HCT116 (cell line): ENCODE measurements around the gene TOR4A. TPM values are rescaled to one million over a fixed set of nuclear protein-coding genes. Genes with fewer than 3 reads are reported as not detected.
A peak's percentile ranks its signal among the peaks of the same experiment; 100 is the strongest.

ENCODE experiments used
- ATAC-seq: fragments of 200-7000 bp; cut with Tn5 transposase; 2 replicates; pipeline ENCODE4 v1.9.1; 2020; ENCODE audit warnings: mild to moderate bottlenecking, moderate library complexity
- BruUV-seq: library from RNA; stranded (reverse); fragments of 400-500 nt; replicated peaks from 2 replicates; lab custom pipeline; 2021; lab: Mats Ljungman, UMichigan
- CTCF ChIA-PET: fragments of 300-600 bp; sonication (Branson Sonifier 250); formaldehyde crosslinking; loops from one replicate; lab custom pipeline; 2021; ENCODE audit warnings: antibody characterized with exemption; lab: Charles Lee
- POLR2A ChIA-PET: fragments of 300-600, 350-600 bp; sonication (Branson Sonifier 250); formaldehyde crosslinking; loops from one replicate; lab custom pipeline; 2021; ENCODE audit warnings: antibody characterized with exemption; lab: Charles Lee
- RAD21 ChIA-PET, 2 experiments: fragments of 300-600 bp; sonication (Branson Sonifier 250); formaldehyde crosslinking; loops; one replicate each; lab custom pipeline; 2023; ENCODE audit warnings: low total read pairs in 2 of 2; ENCODE audit not compliant: uncharacterized antibody in 2 of 2, unreplicated experiment in 2 of 2, low non-redundant PET in 1 of 2; lab: Charles Lee
- DNase-seq: peaks from one replicate; pipeline ENCODE4 v3.0.0-alpha.2; 2010; ENCODE audit warnings: low read depth, low spot score
- H2AFZ ChIP-seq: fragments of 200-600 bp; shearing (Covaris generic), sonication (generic); 2 replicates; pipeline ENCODE4 v1.6.1; 2017; ENCODE audit warnings: low read depth, mixed run types, mixed read lengths, antibody characterized with exemption, low read length; ENCODE audit not compliant: poor library complexity, severe bottlenecking
- H3K27ac ChIP-seq: 2 replicates; pipeline ENCODE4 v1.5.1; 2012; ENCODE audit warnings: low read depth, low read length
- H3K27me3 ChIP-seq: fragments of 200-600 bp; sonication (generic); 2 replicates; pipeline ENCODE4 v1.6.1; 2016; ENCODE audit warnings: mixed run types, low read length, mixed read lengths; ENCODE audit not compliant: insufficient read depth
- H3K36me3 ChIP-seq, 2 experiments: fragments of 200-500 bp in 1 of 2; fragments of 200-600 bp in 1 of 2; sonication (Bioruptor generic) in 1 of 2; sonication (generic) in 1 of 2; 2 replicates each; pipeline versions ENCODE4 v1.5.1 to v1.6.1; 2014 to 2016; ENCODE audit warnings: low read length in 2 of 2, inconsistent platforms in 1 of 2, mixed read lengths in 1 of 2, mixed run types in 1 of 2; ENCODE audit not compliant: insufficient read depth in 2 of 2, control insufficient read depth in 1 of 2
- H3K4me1 ChIP-seq, 2 experiments: fragments of 200-600 bp in 1 of 2; sonication (generic) in 1 of 2; 2 replicates each; pipeline versions ENCODE4 v1.5.1 to v1.6.1; 2012 to 2017; ENCODE audit warnings: low read length in 2 of 2, inconsistent platforms in 1 of 2, mild to moderate bottlenecking in 1 of 2, mixed read lengths in 1 of 2, mixed run types in 1 of 2, moderate library complexity in 1 of 2; ENCODE audit not compliant: insufficient read depth in 2 of 2, control insufficient read depth in 1 of 2
- H3K4me2 ChIP-seq: fragments of 200-600 bp; sonication (generic); 2 replicates; pipeline ENCODE4 v1.6.1; 2017; ENCODE audit warnings: mixed run types, low read length, mixed read lengths
- H3K4me3 ChIP-seq, 2 experiments: fragments of 200-600 bp in 1 of 2; sonication (generic) in 1 of 2; replicated peaks in 1 of 2; 2 replicates each; pipeline ENCODE4 v1.5.1; 2011 to 2016; ENCODE audit warnings: low read length in 2 of 2, control low read depth in 1 of 2, low read depth in 1 of 2, mild to moderate bottlenecking in 1 of 2, mixed read lengths in 1 of 2, mixed run types in 1 of 2
- H3K79me2 ChIP-seq: fragments of 200-600 bp; sonication (generic); 2 replicates; pipeline ENCODE4 v1.6.1; 2017; ENCODE audit warnings: mild to moderate bottlenecking, mixed run types, low read length, moderate library complexity, mixed read lengths; ENCODE audit not compliant: insufficient read depth
- H3K9ac ChIP-seq: fragments of 200-600 bp; sonication (generic); 2 replicates; pipeline ENCODE4 v1.6.1; 2016; ENCODE audit warnings: low read length, mixed read lengths
- H3K9me2 ChIP-seq: fragments of 200-600 bp; sonication (generic), shearing (Covaris generic); 2 replicates; pipeline ENCODE4 v1.6.1; 2017; ENCODE audit warnings: mixed run types, mild to moderate bottlenecking, moderate library complexity; ENCODE audit not compliant: insufficient read depth
- H3K9me3 ChIP-seq, 2 experiments: fragments of 200-500 bp in 1 of 2; fragments of 200-600 bp in 1 of 2; sonication (Bioruptor generic) in 1 of 2; sonication (generic) in 1 of 2; 2 replicates each; pipeline ENCODE4 v1.6.1; 2014 to 2017; ENCODE audit warnings: low read length in 2 of 2, mixed read lengths in 2 of 2, inconsistent platforms in 1 of 2, low read depth in 1 of 2, mild to moderate bottlenecking in 1 of 2, mixed run types in 1 of 2, moderate library complexity in 1 of 2; ENCODE audit not compliant: control insufficient read depth in 1 of 2, insufficient read depth in 1 of 2
- H4K20me1 ChIP-seq: fragments of 200-600 bp; sonication (generic), shearing (Covaris generic); 2 replicates; pipeline ENCODE4 v1.6.1; 2017; ENCODE audit warnings: mixed run types, mild to moderate bottlenecking, moderate library complexity; ENCODE audit not compliant: insufficient read depth
- CBX3 ChIP-seq: IDR thresholded peaks from 2 replicates; pipeline ENCODE4 v1.6.1; 2012; ENCODE audit warnings: low read depth
- CEBPB ChIP-seq: IDR thresholded peaks from 2 replicates; pipeline ENCODE4 v1.6.1; 2012; ENCODE audit warnings: low read depth
- CTCF ChIP-seq, 3 experiments: fragments of 200-600 bp in 1 of 3; sonication (generic) in 1 of 3; IDR thresholded peaks in 2 of 3; conservative IDR thresholded peaks in 1 of 3; 2 replicates each; pipeline ENCODE4 v1.5.1; 2012 to 2017; ENCODE audit warnings: low read depth in 2 of 3, low read length in 2 of 3, antibody characterized with exemption in 1 of 3, borderline replicate concordance in 1 of 3, control low read depth in 1 of 3, mild to moderate bottlenecking in 1 of 3, mixed read lengths in 1 of 3, mixed run types in 1 of 3, moderate library complexity in 1 of 3; ENCODE audit not compliant: insufficient read depth in 1 of 3
- JUND ChIP-seq: IDR thresholded peaks from 2 replicates; pipeline ENCODE4 v1.6.1; 2012
- POLR2A ChIP-seq: IDR thresholded peaks from 2 replicates; pipeline ENCODE4 v1.7.0; 2011; ENCODE audit warnings: borderline replicate concordance; ENCODE audit not compliant: insufficient read depth, insufficient read length; ENCODE audit errors: extremely low read depth
- REST ChIP-seq: IDR thresholded peaks from 2 replicates; pipeline ENCODE4 v1.6.1; 2012; ENCODE audit warnings: low read depth
- SIN3A ChIP-seq: IDR thresholded peaks from 2 replicates; pipeline ENCODE4 v1.6.1; 2012; ENCODE audit warnings: low read depth
- SP1 ChIP-seq: IDR thresholded peaks from 2 replicates; pipeline ENCODE4 v1.6.1; 2012; ENCODE audit warnings: low read depth
- SRF ChIP-seq: IDR thresholded peaks from 2 replicates; pipeline ENCODE4 v1.6.1; 2012; ENCODE audit warnings: low read depth
- ZFX ChIP-seq: fragments of 450-650 bp; IDR thresholded peaks from 2 replicates; pipeline ENCODE4 v1.6.1; 2017
- ZNF274 ChIP-seq: fragments of 200-500 bp; sonication (Bioruptor generic); IDR thresholded peaks from 2 replicates; pipeline ENCODE4 v1.6.1; 2014; ENCODE audit warnings: mild to moderate bottlenecking, low read depth, low read length, inconsistent platforms
- intact Hi-C: fragments of 100-400 bp; cut with micrococcal nuclease; formaldehyde crosslinking; loops from 2 replicates; pipeline ENCODE4 v1.10.0; 2022
- total RNA-seq: library from RNA; stranded (reverse); gene quantifications from one replicate; pipeline ENCODE4 v1.2.1, GENCODE V29; 2021; ENCODE audit not compliant: unreplicated experiment
- TF ChIP-seq, protein P1 (sequence below): IDR thresholded peaks from 2 replicates; pipeline ENCODE4 v1.6.1; 2011; ENCODE audit warnings: mild to moderate bottlenecking, low read length, moderate library complexity; ENCODE audit not compliant: insufficient replicate concordance; ENCODE audit errors: extremely low read depth

The TOR4A gene
- total RNA-seq, 1 experiment from 2014 or later = 34.0 TPM

DNA sequence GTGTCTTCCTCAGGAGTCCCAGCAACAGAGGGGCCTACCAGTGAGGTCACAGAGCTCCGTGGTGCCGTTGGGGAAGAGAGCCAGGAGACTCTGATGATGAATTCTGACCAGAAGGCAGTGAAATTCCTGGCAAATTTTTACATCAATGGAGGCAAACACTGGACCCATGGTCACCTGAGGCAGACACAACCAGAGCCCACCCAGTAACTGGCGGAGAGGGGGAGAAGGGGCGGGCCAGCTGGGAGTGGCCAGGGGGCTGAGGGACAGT is 26.4 kb upstream of the TOR4A start, which contains the start of gene STPG3 (continued):
- TF ChIP-seq REST = no peak
- TF ChIP-seq SP1 = no peak
- TF ChIP-seq CBX3 = no peak
- no peak for TF ChIP-seq SRF
- TF ChIP-seq CEBPB = no peak
- no peak for TF ChIP-seq POLR2A
- TF ChIP-seq SIN3A = no peak
- no peak for TF ChIP-seq ZFX

DNA sequence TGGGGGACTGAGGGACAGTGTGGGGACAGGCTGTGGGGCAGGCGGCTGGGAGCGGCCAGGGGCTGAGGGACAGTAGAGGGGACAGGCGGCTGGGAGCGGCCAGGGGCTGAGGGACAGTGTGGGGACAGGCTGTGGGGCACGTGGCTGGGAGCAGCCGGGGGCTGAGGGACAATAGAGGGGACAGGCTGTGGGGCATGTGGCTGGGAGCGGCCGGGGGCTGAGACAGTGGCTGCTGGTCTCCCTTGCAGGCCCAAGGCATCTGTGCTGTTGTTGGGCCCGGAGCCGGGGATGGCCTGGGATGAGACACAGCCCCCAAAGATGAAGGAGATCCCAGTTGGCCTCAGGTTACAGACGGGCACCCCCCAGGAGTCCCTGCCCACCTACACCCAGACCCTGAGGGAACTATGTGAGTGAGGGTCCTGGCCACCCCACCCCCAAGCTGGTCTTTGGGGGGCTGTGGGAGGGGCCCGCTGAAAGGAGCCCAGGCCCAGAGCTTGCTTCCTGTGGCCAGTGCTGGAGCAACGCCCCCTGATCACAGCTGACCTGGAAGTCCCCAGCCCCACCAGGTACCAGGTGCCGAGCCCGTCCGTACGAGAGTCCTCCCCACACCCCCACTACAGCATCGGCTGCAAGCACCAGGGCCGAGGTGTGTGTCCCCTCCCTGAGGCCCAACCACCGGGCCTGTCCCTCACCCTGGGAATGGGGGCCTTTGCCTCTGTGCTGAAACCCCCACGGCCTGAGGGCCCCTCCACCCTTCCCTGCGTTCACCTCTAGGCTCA is 25.8 kb upstream of the TOR4A start:
- CTCF ChIA-PET = no interaction called here
- H3K9ac ChIP-seq = no peak overlapping the region
- POLR2A ChIA-PET = interaction anchor here (0.9 to 5.9 kb wide), 2 partner anchors 9 to 11 kb away, joined by 3 to 39 read pairs; partner anchors contain the start of gene TUBB4B

More for the DNA sequence above, 25.8 kb upstream of the TOR4A start:
- intact Hi-C loops = no loop called here
- Histone ChIP-seq H3K27me3 (no peaks in the 10 kb centered on the region), H3K79me2 (peaks cover 15% of the 10 kb centered on the region), H3K9me2 (no peaks in the 10 kb centered on the region), H4K20me1 (no peaks in the 10 kb centered on the region), H3K36me3 (peaks cover 0 to 8% of the 10 kb centered on the region in 2 experiments; a peak in 2 of 4 replicates), H3K4me3 (no peak overlapping the region), H3K4me2 (no peak overlapping the region), H3K4me1 (peaks cover 21 to 39% of the 10 kb centered on the region in 2 experiments), H2AFZ (no peak overlapping the region), H3K27ac (peak overlapping the region; percentile 29; the same call in 1 of the 2 replicates), H3K9me3 (no peaks in the 10 kb centered on the region)
- RAD21 ChIA-PET = no interaction called here
- no peak for DNase-seq
- BruUV-seq = no TSS peak
- ATAC-seq = no peak
- TF ChIP-seq CTCF (IDR thresholded peaks at IDR 0.05 in 2 of 3, conservative IDR thresholded peaks at IDR 0.05 in 1 of 3; ENCODE audit: borderline replicate concordance in 1 of 3, insufficient read depth in 1 of 3, low read depth in 2 of 3, low read length in 2 of 3) = no peak
- TF ChIP-seq ZNF274 = no peak
- no peak for TF ChIP-seq SIN3A
- TF ChIP-seq REST = no peak
- no peak for TF ChIP-seq SP1
- no peak for TF ChIP-seq JUND
- TF ChIP-seq, protein P1, sequence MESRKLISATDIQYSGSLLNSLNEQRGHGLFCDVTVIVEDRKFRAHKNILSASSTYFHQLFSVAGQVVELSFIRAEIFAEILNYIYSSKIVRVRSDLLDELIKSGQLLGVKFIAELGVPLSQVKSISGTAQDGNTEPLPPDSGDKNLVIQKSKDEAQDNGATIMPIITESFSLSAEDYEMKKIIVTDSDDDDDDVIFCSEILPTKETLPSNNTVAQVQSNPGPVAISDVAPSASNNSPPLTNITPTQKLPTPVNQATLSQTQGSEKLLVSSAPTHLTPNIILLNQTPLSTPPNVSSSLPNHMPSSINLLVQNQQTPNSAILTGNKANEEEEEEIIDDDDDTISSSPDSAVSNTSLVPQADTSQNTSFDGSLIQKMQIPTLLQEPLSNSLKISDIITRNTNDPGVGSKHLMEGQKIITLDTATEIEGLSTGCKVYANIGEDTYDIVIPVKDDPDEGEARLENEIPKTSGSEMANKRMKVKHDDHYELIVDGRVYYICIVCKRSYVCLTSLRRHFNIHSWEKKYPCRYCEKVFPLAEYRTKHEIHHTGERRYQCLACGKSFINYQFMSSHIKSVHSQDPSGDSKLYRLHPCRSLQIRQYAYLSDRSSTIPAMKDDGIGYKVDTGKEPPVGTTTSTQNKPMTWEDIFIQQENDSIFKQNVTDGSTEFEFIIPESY = no peak
